DND-41 (cell line): ENCODE results near the gene ZCCHC2.

Experiments used
- ATAC-seq: fragments of 200-7000 bp; cut with Tn5 transposase; 3 replicates; pipeline ENCODE4 v1.9.1; 2021; ENCODE audit warnings: low read depth; ENCODE audit not compliant: insufficient read depth
- DNase-seq: peaks from one replicate; pipeline ENCODE4 v3.0.0-alpha.2; 2020
- H2AFZ ChIP-seq: 2 replicates; pipeline ENCODE4 v1.6.0; 2012; ENCODE audit warnings: low read depth, low read length
- H3K27ac ChIP-seq: 2 replicates; pipeline ENCODE4 v1.5.1; 2012; ENCODE audit warnings: low read length, inconsistent platforms
- H3K27me3 ChIP-seq: fragments of 200-600 bp; sonication (generic); 2 replicates; pipeline ENCODE4 v1.6.0; 2012; ENCODE audit warnings: low read length, mild to moderate bottlenecking, inconsistent platforms; ENCODE audit not compliant: insufficient read depth, poor library complexity
- H3K36me3 ChIP-seq: 2 replicates; pipeline ENCODE4 v1.5.1; 2012; ENCODE audit warnings: low read length, inconsistent platforms; ENCODE audit not compliant: insufficient read depth
- H3K4me1 ChIP-seq: 2 replicates; pipeline ENCODE4 v1.5.1; 2012; ENCODE audit warnings: mild to moderate bottlenecking, low read length; ENCODE audit not compliant: insufficient read depth
- H3K4me2 ChIP-seq: 2 replicates; pipeline ENCODE4 v1.6.0; 2012; ENCODE audit warnings: mild to moderate bottlenecking, moderate library complexity, low read length, inconsistent platforms; ENCODE audit not compliant: insufficient read depth
- H3K4me3 ChIP-seq, 2 experiments: fragments of 200-600 bp in 1 of 2; shearing (Covaris generic) in 1 of 2; 2 replicates each; pipeline ENCODE4 v1.5.1; 2012 to 2016; ENCODE audit warnings: inconsistent platforms in 2 of 2, low read length in 2 of 2, mild to moderate bottlenecking in 2 of 2, low read depth in 1 of 2, moderate library complexity in 1 of 2
- H3K79me2 ChIP-seq: 2 replicates; pipeline ENCODE4 v1.6.0; 2012; ENCODE audit warnings: low read length, inconsistent platforms; ENCODE audit not compliant: insufficient read depth
- H3K9ac ChIP-seq: 2 replicates; pipeline ENCODE4 v1.6.0; 2012; ENCODE audit warnings: low read depth, mild to moderate bottlenecking, inconsistent platforms, low read length, moderate library complexity
- H3K9me3 ChIP-seq: 2 replicates; pipeline ENCODE4 v1.5.1; 2012; ENCODE audit warnings: low read length, moderate library complexity, mild to moderate bottlenecking, inconsistent platforms; ENCODE audit not compliant: insufficient read depth, severe bottlenecking
- H4K20me1 ChIP-seq: 2 replicates; pipeline ENCODE4 v1.6.0; 2012; ENCODE audit warnings: low read length; ENCODE audit not compliant: insufficient read depth
- EZH2 ChIP-seq: IDR thresholded peaks from 3 replicates; pipeline ENCODE4 v1.6.1; 2012; ENCODE audit warnings: borderline replicate concordance, low read depth, mild to moderate bottlenecking, moderate library complexity, low read length, inconsistent platforms; ENCODE audit not compliant: severe bottlenecking
- TF ChIP-seq, protein P1 (sequence below): IDR thresholded peaks from 2 replicates; pipeline ENCODE4 v1.5.1; 2012; ENCODE audit warnings: borderline replicate concordance, low read length, moderate library complexity, mild to moderate bottlenecking; ENCODE audit not compliant: poor library complexity, severe bottlenecking; ENCODE audit errors: extremely low read depth

ZCCHC2 gene

DNA sequence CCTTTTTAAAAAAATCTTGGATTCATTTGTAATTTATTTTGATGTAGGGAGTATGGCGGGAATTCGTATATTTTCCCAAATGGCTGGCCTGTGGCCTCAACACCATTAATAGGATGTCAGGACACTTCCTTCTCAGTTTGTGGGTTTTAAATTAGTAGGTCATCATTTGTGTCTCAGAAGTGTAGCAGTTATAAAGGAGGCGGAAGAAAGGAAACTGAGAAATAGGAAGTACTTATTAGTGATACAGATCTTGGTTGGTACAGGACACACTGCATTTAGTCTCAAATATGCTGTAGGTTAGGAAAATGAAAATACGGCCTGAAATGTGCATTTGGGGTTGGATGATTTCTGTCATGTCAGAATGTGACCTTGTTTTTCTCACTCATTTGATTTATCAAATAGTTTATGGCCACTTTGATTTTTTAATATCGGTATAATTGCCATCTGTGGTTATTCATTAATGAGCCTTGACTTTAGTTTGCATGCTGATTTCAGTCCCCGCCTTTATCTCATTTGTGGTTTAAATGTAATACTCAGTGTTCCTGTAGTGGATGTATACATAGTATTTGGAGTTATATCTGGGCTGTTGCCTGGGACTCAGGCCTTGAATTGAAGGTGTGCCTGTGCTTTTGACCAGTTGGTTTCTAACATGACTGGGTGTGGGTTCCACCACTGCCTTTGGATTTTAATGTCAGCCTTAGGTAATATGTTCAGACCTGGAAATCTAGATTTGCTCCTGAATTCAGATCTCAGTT is 31.4 kb downstream of the ZCCHC2 start:
- ATAC-seq = no peak
- H2AFZ ChIP-seq = no peak overlapping the region
- no peak overlapping the region for H3K4me2 ChIP-seq
- H3K36me3 ChIP-seq = peaks cover 82% of the 10 kb centered on the region
- H3K79me2 ChIP-seq = no peaks in the 10 kb centered on the region
- H3K9me3 ChIP-seq = no peaks in the 10 kb centered on the region
- no peak for DNase-seq
- H4K20me1 ChIP-seq = 0 out of 2 replicates have a peak, but pooled peaks cover under 1% of the 10 kb centered on the region
- H3K27me3 ChIP-seq = no peaks in the 10 kb centered on the region
- no peaks in the 10 kb centered on the region for H3K4me1 ChIP-seq
- TF ChIP-seq EZH2 = no peak
- TF ChIP-seq, protein P1, sequence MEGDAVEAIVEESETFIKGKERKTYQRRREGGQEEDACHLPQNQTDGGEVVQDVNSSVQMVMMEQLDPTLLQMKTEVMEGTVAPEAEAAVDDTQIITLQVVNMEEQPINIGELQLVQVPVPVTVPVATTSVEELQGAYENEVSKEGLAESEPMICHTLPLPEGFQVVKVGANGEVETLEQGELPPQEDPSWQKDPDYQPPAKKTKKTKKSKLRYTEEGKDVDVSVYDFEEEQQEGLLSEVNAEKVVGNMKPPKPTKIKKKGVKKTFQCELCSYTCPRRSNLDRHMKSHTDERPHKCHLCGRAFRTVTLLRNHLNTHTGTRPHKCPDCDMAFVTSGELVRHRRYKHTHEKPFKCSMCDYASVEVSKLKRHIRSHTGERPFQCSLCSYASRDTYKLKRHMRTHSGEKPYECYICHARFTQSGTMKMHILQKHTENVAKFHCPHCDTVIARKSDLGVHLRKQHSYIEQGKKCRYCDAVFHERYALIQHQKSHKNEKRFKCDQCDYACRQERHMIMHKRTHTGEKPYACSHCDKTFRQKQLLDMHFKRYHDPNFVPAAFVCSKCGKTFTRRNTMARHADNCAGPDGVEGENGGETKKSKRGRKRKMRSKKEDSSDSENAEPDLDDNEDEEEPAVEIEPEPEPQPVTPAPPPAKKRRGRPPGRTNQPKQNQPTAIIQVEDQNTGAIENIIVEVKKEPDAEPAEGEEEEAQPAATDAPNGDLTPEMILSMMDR = no peak
- H3K9ac ChIP-seq = no peak overlapping the region
- no peak overlapping the region for H3K4me3 ChIP-seq
- H3K27ac ChIP-seq = no peak overlapping the region; the same call in 1 of the 2 replicates

DNA sequence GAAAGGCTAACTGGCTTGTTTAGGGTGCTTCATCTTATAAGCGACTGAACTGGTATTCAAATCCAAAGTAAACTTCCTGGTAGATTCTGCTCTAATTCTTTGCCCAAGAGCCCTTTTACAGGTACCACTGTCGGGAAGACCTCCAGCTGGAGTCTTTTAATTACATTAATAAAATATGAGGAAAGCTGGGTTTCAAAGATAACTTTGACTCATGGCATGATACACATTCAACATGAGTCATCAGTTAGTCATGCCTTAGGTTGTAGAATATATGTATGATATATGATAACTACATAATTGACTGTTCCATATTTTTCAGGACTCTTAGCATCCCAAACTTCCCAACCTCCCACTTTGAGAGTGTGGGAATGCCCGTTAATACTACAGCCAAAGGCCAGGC is 32.3 kb downstream of the ZCCHC2 start:
- H3K4me2 ChIP-seq = no peak overlapping the region
- H3K27ac ChIP-seq = no peak overlapping the region
- H4K20me1 ChIP-seq = 0 out of 2 replicates have a peak, but pooled peaks cover 2% of the 10 kb centered on the region
- no peak for TF ChIP-seq EZH2
- TF ChIP-seq, protein P1 = no peak
- no peaks in the 10 kb centered on the region for H3K27me3 ChIP-seq
- DNase-seq = no peak
- no peak overlapping the region for H3K4me3 ChIP-seq
- H3K36me3 ChIP-seq = peaks cover 83% of the 10 kb centered on the region
- no peak for ATAC-seq
- H3K79me2 ChIP-seq = no peaks in the 10 kb centered on the region
- H3K4me1 ChIP-seq = no peaks in the 10 kb centered on the region
- H3K9ac ChIP-seq = no peak overlapping the region
- H2AFZ ChIP-seq = no peak overlapping the region
- no peaks in the 10 kb centered on the region for H3K9me3 ChIP-seq

DNA sequence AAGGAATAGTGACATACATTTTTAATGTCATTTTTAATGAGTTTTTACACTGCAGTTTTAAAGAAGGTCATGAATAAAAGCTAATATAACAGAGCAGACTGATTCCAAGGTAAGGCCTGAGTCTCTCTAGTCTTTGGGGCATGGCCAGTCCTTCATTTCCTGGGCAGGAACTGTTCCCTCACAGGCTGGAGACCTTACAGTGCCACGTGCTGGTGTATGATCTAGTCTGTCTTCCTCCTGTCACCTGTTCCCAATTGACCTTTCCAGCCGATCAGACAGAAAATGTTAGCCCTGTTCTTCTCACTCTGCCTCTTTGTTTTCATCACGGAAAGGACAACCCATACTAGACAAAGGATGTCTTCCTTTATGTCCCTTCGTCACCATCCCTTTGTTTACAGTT is 33.6 kb downstream of the ZCCHC2 start:
- Histone ChIP-seq H3K79me2 (no peaks in the 10 kb centered on the region), H3K4me3 (no peak overlapping the region), H3K27ac (no peak overlapping the region), H3K27me3 (no peaks in the 10 kb centered on the region), H3K36me3 (peaks cover 81% of the 10 kb centered on the region), H3K9me3 (no peaks in the 10 kb centered on the region), H3K4me2 (no peak overlapping the region), H3K9ac (no peak overlapping the region), H2AFZ (no peak overlapping the region), H3K4me1 (no peaks in the 10 kb centered on the region), H4K20me1 (0 out of 2 replicates have a peak, but pooled peaks cover 2% of the 10 kb centered on the region)
- no peak for TF ChIP-seq EZH2
- TF ChIP-seq, protein P1 = no peak
- DNase-seq = no peak
- no peak for ATAC-seq
